Keratinocyte (primary cell): ENCODE measurements around the gene GRB10.

Experiments used
- CTCF ChIP-seq, 3 experiments: IDR thresholded peaks in 1 of 3; conservative IDR thresholded peaks in 1 of 3; optimal IDR thresholded peaks in 1 of 3; 2 replicates in 2 of 3; 3 replicates in 1 of 3; pipeline versions ENCODE3 to v1.5.1; 2011; ENCODE audit warnings: low read length in 3 of 3, mild to moderate bottlenecking in 3 of 3, moderate library complexity in 2 of 3, control low read depth in 1 of 3, inconsistent platforms in 1 of 3; ENCODE audit not compliant: insufficient read depth in 2 of 3; ENCODE audit errors: extremely low read depth in 1 of 3
- EZH2 ChIP-seq: IDR thresholded peaks from one replicate; pipeline ENCODE4 v1.6.1; 2012; ENCODE audit warnings: inconsistent platforms, mild to moderate bottlenecking, low read length, moderate library complexity

- TF ChIP-seq CTCF (optimal IDR thresholded peaks at IDR 0.05 in 1 of 3, IDR thresholded peaks at IDR 0.05 in 1 of 3, conservative IDR thresholded peaks at IDR 0.05 in 1 of 3; ENCODE audit: extremely low read depth in 1 of 3, insufficient read depth in 2 of 3, low read length in 3 of 3) (no peak), EZH2 (no peak)
These were observed 50.8 kb downstream of the GRB10 start for GRCh38 chr7:50731703-50732582.
